ENCODE data around the gene GBA3. TPM values are rescaled to one million over a fixed set of nuclear protein-coding genes. Genes with fewer than 3 reads are reported as not detected.

Gene GBA3
- total RNA-seq, 3 donors from 2014 or later = 4.0 to 9.0 (median 8.1) TPM

DNA sequence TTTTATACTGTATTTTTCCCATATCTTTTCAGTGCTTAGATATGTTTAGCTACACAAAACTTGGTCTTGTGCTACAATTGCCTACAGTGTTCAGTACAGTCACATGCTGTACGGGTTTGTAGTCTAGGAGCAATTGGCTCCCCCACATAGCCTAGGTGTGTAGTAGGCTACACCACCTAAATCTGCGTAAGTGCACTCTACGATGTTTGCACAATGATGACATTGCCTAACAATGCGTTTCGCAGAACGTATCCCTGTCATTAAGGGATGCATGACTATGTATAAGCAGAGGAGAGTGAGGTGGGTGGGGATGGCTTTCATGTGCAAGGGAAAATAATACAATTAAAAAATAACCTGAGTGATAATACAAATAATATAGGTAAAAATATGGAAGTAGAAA is 131.4 kb downstream of the GBA3 start:
- no peaks in the 10 kb centered on the region for H3K4me1 ChIP-seq (ENCODE audit: low read depth)
- TF ChIP-seq, protein P1, sequence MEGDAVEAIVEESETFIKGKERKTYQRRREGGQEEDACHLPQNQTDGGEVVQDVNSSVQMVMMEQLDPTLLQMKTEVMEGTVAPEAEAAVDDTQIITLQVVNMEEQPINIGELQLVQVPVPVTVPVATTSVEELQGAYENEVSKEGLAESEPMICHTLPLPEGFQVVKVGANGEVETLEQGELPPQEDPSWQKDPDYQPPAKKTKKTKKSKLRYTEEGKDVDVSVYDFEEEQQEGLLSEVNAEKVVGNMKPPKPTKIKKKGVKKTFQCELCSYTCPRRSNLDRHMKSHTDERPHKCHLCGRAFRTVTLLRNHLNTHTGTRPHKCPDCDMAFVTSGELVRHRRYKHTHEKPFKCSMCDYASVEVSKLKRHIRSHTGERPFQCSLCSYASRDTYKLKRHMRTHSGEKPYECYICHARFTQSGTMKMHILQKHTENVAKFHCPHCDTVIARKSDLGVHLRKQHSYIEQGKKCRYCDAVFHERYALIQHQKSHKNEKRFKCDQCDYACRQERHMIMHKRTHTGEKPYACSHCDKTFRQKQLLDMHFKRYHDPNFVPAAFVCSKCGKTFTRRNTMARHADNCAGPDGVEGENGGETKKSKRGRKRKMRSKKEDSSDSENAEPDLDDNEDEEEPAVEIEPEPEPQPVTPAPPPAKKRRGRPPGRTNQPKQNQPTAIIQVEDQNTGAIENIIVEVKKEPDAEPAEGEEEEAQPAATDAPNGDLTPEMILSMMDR (IDR thresholded peaks at IDR 0.05) = no peak
- no peaks in the 10 kb centered on the region for H3K9me3 ChIP-seq
- DNase-seq (no peak), ATAC-seq (peak; percentile 26)
- intact Hi-C loops (cut with DNase I, micrococcal nuclease) = no loop called here
- no peaks in the 10 kb centered on the region for H3K36me3 ChIP-seq (ENCODE audit: low read depth)
- no peak overlapping the region for H3K4me3 ChIP-seq

GRCh38 chr4:22842360-22843018 is 149.8 kb downstream of the GBA3 start:
- intact Hi-C loops (cut with DNase I, micrococcal nuclease) = no loop called here

GRCh38 chr4:22848332-22848731 is 155.6 kb downstream of the GBA3 start:
- H3K4me3 ChIP-seq = no peak overlapping the region
- no peaks in the 10 kb centered on the region for H3K9me3 ChIP-seq
- DNase-seq (peak in 1 of 3 donors; percentile 73), ATAC-seq (peak; percentile 98)
- H3K4me1 ChIP-seq (ENCODE audit: low read depth) = peaks cover 8% of the 10 kb centered on the region
- intact Hi-C loops (cut with DNase I, micrococcal nuclease) = no loop called here
- TF ChIP-seq, protein P1 (IDR thresholded peaks at IDR 0.05) = no peak
- no peaks in the 10 kb centered on the region for H3K36me3 ChIP-seq (ENCODE audit: low read depth)

More at GRCh38 chr4:22842360-22843018, 149.8 kb downstream of the GBA3 start:
- Histone ChIP-seq H3K9me3 (no peaks in the 10 kb centered on the region), H3K4me3 (no peak overlapping the region), H3K4me1 (ENCODE audit: low read depth) (no peaks in the 10 kb centered on the region), H3K36me3 (ENCODE audit: low read depth) (no peaks in the 10 kb centered on the region)
- TF ChIP-seq, protein P1 (IDR thresholded peaks at IDR 0.05) = no peak
- DNase-seq (no peak), ATAC-seq (no peak)

DNA sequence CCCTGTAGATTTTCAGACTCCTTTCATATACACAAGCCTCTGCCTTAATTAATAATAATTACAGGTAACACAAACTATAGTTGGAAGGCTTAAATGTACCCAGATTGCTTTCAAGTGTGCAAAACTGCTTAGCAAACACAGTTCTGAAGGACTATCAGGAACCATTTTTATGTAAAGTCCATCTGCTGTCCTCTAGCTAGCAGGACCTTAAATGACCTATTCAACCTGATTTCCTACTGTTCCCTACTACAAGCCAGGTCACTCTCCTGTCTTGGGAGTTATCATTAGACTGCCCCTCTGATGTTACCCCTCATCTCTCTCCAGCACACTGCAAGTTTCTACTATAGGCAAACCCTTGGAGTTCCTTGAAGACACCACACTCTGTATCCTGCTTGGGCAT is 157.3 kb downstream of the GBA3 start:
- TF ChIP-seq, protein P1 (IDR thresholded peaks at IDR 0.05) = no peak
- DNase-seq = no peak
- Histone ChIP-seq H3K4me1 (ENCODE audit: low read depth) (peaks cover 8% of the 10 kb centered on the region), H3K36me3 (ENCODE audit: low read depth) (no peaks in the 10 kb centered on the region), H3K4me3 (no peak overlapping the region), H3K9me3 (no peaks in the 10 kb centered on the region)
- ATAC-seq = peak; percentile 32
- intact Hi-C loops (cut with DNase I, micrococcal nuclease) = no loop called here

DNA sequence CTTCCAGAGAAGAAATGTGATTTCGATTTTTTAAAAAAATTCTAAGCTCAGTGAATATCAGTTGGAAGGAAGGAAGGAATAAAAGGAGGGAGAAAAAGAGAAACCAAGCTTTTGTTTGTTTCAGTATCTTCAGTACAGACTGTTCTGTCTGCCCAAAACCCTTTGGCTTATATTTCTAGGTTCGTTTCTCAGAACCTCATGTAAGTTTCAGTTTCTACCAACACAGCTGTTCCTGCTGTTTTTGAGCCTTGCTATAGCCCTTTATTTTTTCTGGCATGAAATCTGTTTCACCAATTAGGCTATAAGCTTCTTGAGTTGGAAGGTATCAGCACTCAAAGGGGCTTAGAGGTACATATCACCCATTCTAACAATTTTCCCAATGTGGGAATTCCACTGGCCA is 157.9 kb downstream of the GBA3 start:
- peaks cover 8% of the 10 kb centered on the region for H3K4me1 ChIP-seq (ENCODE audit: low read depth)
- H3K9me3 ChIP-seq = no peaks in the 10 kb centered on the region
- DNase-seq (no peak), ATAC-seq (peak; percentile 31)
- no peaks in the 10 kb centered on the region for H3K36me3 ChIP-seq (ENCODE audit: low read depth)
- no peak overlapping the region for H3K4me3 ChIP-seq
- TF ChIP-seq, protein P1 (IDR thresholded peaks at IDR 0.05) = no peak
- intact Hi-C loops (cut with DNase I, micrococcal nuclease) = no loop called here
